ENCODE data around the gene TSHZ1. TPM values are rescaled to one million over a fixed set of nuclear protein-coding genes. Genes with fewer than 3 reads are reported as not detected.

Gene TSHZ1
- total RNA-seq, 1 experiment from 2014 or later = 5.6 TPM

GRCh38 chr18:75269696-75270095, 59.1 kb downstream of the TSHZ1 start:
- Histone ChIP-seq H3K4me2 (ENCODE audit: low read length) (no peak overlapping the region), H3K4me3 (ENCODE audit: low read length) (no peak overlapping the region), H3K9me3 (ENCODE audit: low read length) (no peaks in the 10 kb centered on the region), H3K36me3 (ENCODE audit: low read depth, low read length) (no peaks in the 10 kb centered on the region), H3K79me2 (ENCODE audit: low read length) (no peaks in the 10 kb centered on the region), H3F3A (ENCODE audit: low read length, unreplicated experiment) (no peaks in the 10 kb centered on the region), H4K20me1 (ENCODE audit: low read length) (no peaks in the 10 kb centered on the region), H3K27me3 (ENCODE audit: low read length) (no peaks in the 10 kb centered on the region), H3K27ac (ENCODE audit: low read length) (no peak overlapping the region), H3K4me1 (ENCODE audit: insufficient read depth, low read length) (no peaks in the 10 kb centered on the region), H2AFZ (ENCODE audit: low read length) (no peak overlapping the region), H3K9ac (ENCODE audit: low read length) (no peak overlapping the region), H3K9me2 (replicated peaks; ENCODE audit: low read length) (no peaks in the 10 kb centered on the region)
- BruUV-seq (replicated peaks) = no TSS peak
- no peak for ATAC-seq
- POLR2A ChIA-PET (ENCODE audit: unreplicated experiment) = no interaction called here
- CTCF ChIA-PET = no interaction called here
- TF ChIP-seq EZH2phosphoT487 (IDR thresholded peaks at IDR 0.05; ENCODE audit: borderline replicate concordance, low read length) = no peak
- TF ChIP-seq, protein P1, sequence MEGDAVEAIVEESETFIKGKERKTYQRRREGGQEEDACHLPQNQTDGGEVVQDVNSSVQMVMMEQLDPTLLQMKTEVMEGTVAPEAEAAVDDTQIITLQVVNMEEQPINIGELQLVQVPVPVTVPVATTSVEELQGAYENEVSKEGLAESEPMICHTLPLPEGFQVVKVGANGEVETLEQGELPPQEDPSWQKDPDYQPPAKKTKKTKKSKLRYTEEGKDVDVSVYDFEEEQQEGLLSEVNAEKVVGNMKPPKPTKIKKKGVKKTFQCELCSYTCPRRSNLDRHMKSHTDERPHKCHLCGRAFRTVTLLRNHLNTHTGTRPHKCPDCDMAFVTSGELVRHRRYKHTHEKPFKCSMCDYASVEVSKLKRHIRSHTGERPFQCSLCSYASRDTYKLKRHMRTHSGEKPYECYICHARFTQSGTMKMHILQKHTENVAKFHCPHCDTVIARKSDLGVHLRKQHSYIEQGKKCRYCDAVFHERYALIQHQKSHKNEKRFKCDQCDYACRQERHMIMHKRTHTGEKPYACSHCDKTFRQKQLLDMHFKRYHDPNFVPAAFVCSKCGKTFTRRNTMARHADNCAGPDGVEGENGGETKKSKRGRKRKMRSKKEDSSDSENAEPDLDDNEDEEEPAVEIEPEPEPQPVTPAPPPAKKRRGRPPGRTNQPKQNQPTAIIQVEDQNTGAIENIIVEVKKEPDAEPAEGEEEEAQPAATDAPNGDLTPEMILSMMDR (conservative IDR thresholded peaks at IDR 0.05; ENCODE audit: low read depth, low read length) = no peak
- TF ChIP-seq EZH2 (IDR thresholded peaks at IDR 0.05; ENCODE audit: low read length, unreplicated experiment) = no peak
- intact Hi-C loops (cut with micrococcal nuclease) = no loop called here
- DNase-seq = no peak

- intact Hi-C loops (cut with micrococcal nuclease) = no loop called here
- no peaks in the 10 kb centered on the region for H3K27me3 ChIP-seq (ENCODE audit: low read length)
- CTCF ChIA-PET = no interaction called here
- TF ChIP-seq, protein P1 (conservative IDR thresholded peaks at IDR 0.05; ENCODE audit: low read depth, low read length) = no peak
- no peak for TF ChIP-seq EZH2 (IDR thresholded peaks at IDR 0.05; ENCODE audit: low read length, unreplicated experiment)
- TF ChIP-seq EZH2phosphoT487 (IDR thresholded peaks at IDR 0.05; ENCODE audit: borderline replicate concordance, low read length) = no peak
- DNase-seq (no peak), ATAC-seq (no peak)
- H3K36me3 ChIP-seq (ENCODE audit: low read depth, low read length) = no peaks in the 10 kb centered on the region
- H2AFZ ChIP-seq (ENCODE audit: low read length) = no peak overlapping the region
- no peaks in the 10 kb centered on the region for H3F3A ChIP-seq (ENCODE audit: low read length, unreplicated experiment)
- H3K4me2 ChIP-seq (ENCODE audit: low read length) = no peak overlapping the region
- no peaks in the 10 kb centered on the region for H4K20me1 ChIP-seq (ENCODE audit: low read length)
- no peaks in the 10 kb centered on the region for H3K9me2 ChIP-seq (replicated peaks; ENCODE audit: low read length)
- H3K79me2 ChIP-seq (ENCODE audit: low read length) = no peaks in the 10 kb centered on the region
- no peak overlapping the region for H3K27ac ChIP-seq (ENCODE audit: low read length)
- no TSS peak for BruUV-seq (replicated peaks)
- POLR2A ChIA-PET (ENCODE audit: unreplicated experiment) = no interaction called here
- H3K9me3 ChIP-seq (ENCODE audit: low read length) = no peaks in the 10 kb centered on the region
- no peaks in the 10 kb centered on the region for H3K4me1 ChIP-seq (ENCODE audit: insufficient read depth, low read length)
- no peak overlapping the region for H3K9ac ChIP-seq (ENCODE audit: low read length)
- no peak overlapping the region for H3K4me3 ChIP-seq (ENCODE audit: low read length)
Measured at GRCh38 chr18:75271952-75272351, 61.4 kb downstream of the TSHZ1 start.

- no peaks in the 10 kb centered on the region for H3K27me3 ChIP-seq (ENCODE audit: low read length)
- H3K9me2 ChIP-seq (replicated peaks; ENCODE audit: low read length) = no peaks in the 10 kb centered on the region
- no peak overlapping the region for H2AFZ ChIP-seq (ENCODE audit: low read length)
- DNase-seq (no peak), ATAC-seq (no peak)
- no peaks in the 10 kb centered on the region for H3K4me1 ChIP-seq (ENCODE audit: insufficient read depth, low read length)
- intact Hi-C loops (cut with micrococcal nuclease) = no loop called here
- H3K36me3 ChIP-seq (ENCODE audit: low read depth, low read length) = no peaks in the 10 kb centered on the region
- H4K20me1 ChIP-seq (ENCODE audit: low read length) = no peaks in the 10 kb centered on the region
- POLR2A ChIA-PET (ENCODE audit: unreplicated experiment) = no interaction called here
- H3F3A ChIP-seq (ENCODE audit: low read length, unreplicated experiment) = no peaks in the 10 kb centered on the region
- TF ChIP-seq EZH2 (IDR thresholded peaks at IDR 0.05; ENCODE audit: low read length, unreplicated experiment) = no peak
- TF ChIP-seq, protein P1 (conservative IDR thresholded peaks at IDR 0.05; ENCODE audit: low read depth, low read length) = no peak
- no peak for TF ChIP-seq EZH2phosphoT487 (IDR thresholded peaks at IDR 0.05; ENCODE audit: borderline replicate concordance, low read length)
- H3K4me3 ChIP-seq (ENCODE audit: low read length) = no peak overlapping the region
- CTCF ChIA-PET = no interaction called here
- no peaks in the 10 kb centered on the region for H3K79me2 ChIP-seq (ENCODE audit: low read length)
- H3K9me3 ChIP-seq (ENCODE audit: low read length) = no peaks in the 10 kb centered on the region
- no peak overlapping the region for H3K9ac ChIP-seq (ENCODE audit: low read length)
- no peak overlapping the region for H3K4me2 ChIP-seq (ENCODE audit: low read length)
- BruUV-seq (replicated peaks) = no TSS peak
- no peak overlapping the region for H3K27ac ChIP-seq (ENCODE audit: low read length)
Measured at GRCh38 chr18:75273817-75274216, 63.2 kb downstream of the TSHZ1 start.

Data from PC-3 (cell line).